Measurements from ENCODE around the gene CCN5.
"Not testable (repeated sequence)": the region's sequence is repeated elsewhere in the genome, so short reads cannot be mapped to it uniquely, and the experiment has no call there.

The CCN5 gene

DNA sequence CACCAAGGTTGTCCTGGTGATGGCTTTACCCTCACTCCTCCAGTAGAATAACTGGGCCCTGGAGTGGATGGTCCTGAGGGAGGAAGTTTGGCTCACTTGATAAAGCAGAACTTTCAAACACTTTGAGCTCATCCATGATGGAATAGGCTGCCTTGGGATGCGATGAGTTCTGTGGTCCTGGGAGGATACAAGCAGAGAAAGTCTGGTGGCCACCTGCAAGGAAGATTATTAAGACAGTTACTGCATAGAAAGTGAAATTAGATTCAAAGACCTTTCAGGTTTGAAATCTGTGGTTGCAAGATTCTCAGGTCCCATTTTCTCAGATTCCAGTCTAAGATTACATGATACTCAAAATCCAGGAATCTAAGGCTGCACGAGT is 19.9 kb upstream of the CCN5 start:
- DNase-seq (ENCODE audit: low spot score): no peak

DNA sequence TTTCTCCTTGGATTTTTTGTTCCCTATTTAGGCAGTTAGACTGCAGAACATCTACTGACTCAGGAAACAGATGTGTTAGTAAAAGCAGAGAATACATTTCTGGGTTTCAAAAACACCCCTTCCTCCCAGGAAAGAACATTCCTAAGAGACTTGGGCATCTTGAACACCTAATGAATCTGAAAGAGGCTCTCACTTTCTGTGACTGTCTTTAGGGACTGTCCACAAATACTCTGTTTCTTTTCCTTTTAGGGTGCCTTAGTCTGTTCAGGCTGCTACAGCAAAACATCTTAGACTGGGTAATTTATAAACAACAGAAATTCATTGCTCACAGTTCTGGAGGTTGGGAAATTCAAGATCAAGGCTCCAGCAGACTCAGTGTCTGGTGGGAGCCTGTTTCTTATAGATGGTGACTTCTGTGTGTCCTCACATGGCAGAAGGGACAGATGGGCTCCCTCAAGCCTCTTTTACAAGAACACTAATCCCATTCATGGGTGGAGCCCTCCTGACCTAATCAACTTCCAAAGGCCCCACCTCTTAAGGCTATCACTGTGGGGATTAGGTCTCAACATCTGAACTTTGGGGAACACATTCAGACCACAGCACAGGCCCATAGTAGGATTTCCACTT is 19.4 kb upstream of the CCN5 start:
- no peak for DNase-seq (ENCODE audit: low spot score)

DNA sequence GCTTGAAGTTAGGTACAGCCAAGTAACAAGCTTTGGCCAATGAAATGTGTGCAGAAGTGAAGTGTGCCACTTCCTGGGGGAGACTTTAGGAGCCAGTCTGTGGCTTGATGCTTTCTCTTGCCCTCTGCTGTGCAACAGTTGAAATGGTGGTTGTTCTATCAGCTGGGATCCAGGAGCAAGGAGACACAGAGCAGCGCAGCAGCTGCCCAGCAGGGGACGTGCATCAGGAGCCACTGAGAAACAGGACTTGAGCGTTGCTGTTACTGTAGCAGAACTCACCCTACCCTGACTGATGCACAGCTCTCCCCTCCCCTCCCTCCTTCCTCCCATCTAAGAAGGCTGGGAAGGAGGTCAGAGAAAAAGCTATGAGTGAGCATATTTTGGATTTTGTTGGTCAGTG is 18.9 kb upstream of the CCN5 start:
- DNase-seq (ENCODE audit: low spot score): no peak

DNA sequence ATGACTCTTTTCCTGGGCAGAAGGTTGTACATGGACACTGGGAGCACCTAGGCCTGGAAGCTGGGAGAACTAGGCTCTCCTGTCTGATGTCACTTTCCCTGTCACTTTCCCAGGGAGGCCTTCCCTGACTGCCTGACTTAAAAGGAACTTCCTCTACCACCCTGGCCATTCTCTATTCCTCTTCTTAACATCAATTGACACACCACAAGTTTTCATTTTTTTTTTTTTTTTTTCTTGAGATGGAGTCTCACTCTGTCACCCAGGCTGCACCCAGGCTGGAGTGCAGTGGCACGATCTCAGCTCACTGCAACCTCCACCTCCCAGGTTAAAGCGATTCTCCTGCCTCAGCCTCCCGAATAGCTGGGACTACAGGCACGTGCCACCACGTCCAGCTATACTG is 18.1 kb upstream of the CCN5 start:
- DNase-seq (ENCODE audit: low spot score): not testable (repeated sequence)

DNA sequence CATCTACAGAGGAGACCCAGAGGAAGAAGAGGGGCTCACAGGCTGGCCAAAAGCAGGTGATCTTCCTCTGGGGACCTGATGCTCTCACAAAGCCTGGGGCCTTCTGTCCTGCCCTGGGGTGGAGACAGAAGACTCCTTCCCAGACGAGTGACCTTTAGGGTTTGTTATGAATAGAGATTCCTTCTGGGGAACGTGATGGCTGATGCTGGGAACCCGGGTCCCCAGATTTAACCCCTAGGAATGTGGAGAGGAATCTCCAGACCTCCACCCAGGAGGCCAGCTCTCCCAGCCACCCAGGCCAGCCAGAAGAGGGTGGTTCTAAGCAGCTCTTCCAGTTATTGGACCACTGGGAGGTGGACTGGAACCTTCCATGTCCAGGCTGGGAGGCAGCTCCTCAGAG is 16.8 kb upstream of the CCN5 start:
- DNase-seq (ENCODE audit: low spot score): no peak

DNA sequence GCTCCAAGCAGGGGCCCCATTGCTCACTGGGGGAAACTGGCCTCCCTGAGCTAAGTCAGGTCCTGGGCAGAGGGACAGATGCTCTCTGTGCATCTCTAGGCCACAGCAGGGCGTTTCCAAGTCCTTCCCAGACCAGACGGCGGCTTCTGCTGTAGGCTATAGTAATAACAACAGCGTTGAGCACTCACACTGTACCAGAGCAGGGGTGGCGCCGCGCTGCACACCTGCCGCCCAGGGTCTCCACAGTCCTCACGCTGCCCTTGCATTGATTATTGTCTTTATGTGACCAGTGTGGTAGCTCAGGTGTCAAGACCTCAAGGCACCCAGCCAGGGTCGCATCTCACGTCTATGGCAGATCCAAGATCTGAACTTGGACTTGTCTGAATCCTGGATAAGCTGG is 14.9 kb upstream of the CCN5 start:
- DNase-seq (ENCODE audit: low spot score): no peak

DNA sequence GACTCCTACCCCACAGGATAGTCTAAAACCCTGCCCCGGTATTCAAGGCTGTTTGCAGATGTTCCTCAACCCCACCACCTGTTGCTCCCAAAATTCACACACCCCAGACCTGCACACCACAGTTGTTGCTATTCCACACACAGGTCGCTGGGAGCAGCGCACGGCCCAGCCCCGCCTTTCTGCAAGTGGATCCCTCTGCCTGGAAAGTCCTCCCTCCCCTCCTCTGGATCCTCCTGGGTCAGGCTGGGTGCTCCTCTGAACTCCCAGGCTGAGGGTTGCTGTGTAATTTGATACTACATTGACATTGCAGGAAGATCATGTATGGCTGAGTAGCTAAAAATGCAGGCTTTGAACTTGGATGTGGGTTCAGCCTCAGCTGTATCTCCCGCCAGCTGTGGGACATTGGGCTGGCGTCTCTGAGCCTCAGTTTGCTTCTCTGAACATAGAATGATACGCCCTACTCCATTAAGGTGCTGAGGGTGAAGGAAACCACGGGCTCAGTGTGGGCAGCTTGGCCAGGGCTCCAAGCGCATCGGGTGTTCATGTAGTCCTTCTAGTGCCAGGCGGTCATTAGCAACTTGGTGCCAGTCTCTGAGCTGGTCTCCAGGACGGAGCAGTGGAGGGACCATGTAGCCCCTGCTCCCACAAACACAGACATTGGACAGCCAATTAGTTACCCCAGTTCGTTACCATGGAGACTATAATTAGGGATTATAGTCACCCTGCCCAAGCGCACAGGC is 13.9 kb upstream of the CCN5 start:
- no peak for DNase-seq (ENCODE audit: low spot score)

DNA sequence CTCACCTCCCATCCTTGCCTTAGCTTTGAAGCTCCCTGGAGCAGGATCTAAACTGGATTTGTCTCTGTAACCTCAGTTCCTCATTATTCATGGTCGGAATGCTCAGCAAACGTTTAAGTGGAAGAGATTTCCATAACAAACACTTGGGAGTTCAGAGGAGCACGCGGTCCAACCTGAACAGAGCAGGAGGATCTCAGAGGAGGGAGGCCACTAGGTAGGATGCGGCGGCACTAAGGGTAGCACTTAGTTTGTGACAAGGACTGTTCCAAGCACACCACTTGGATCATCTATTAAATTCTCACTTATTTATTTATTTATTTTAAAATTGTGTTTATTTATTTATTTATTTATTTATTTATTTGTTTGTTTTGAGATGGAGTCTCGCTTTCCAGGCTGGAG is 13.3 kb upstream of the CCN5 start:
- DNase-seq (ENCODE audit: low spot score): no peak

DNA sequence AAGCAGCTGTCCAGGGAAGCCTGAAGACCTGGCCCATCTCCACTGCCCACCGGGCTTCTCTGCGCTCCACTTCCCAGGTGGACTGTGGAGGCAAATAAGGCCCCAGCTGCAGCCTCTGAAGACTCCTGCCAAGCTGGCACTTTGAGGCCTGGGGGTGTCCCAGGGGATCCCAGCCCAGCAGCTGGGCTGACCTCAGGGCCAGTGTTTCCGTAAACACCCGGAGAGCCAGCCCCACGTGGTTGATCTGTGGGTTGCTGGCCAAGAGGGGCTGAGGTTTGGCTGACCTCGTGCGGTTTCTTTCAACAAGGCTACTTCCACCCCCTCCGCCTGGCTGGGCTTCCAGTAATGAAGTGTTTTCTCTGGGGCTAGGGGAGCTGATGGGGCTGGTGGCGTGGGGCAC is 12.4 kb upstream of the CCN5 start:
- no peak for DNase-seq (ENCODE audit: low spot score)

DNA sequence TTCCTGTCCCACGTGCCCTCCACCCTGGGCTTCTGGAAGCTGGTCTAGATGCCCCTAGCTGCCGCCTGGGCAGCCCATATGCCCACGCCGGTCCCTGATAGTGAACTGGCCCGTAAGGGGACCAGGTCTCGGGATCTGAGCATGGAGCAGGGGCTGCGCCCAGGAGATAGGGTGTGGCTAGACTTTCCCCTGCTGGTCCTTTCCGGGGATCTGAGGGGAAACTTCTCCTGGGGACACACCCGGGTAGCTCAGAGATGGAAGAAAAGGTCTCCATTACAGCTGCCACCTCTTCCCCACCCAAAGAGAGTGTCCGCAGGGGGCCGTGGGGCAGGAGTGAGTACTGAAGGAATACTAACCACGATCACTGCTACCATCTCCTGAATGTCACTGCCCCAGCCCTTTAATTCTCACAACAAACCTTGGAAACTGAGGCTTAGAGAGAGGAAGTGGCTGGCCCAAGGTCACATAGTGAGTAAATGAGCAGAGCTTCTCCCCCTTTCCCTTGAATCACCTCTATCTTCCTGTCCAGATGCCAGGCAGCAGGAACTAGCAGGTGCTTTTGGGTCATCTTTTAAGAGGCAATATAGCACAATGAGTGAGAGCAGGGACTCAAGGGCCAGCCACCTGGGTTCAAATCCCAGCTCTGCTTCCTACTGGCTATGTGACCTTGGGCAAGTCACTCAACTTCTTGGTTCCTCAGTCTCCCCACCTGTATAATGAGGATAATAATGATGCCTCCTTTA is 11.8 kb upstream of the CCN5 start:
- DNase-seq (ENCODE audit: low spot score): no peak

DNA sequence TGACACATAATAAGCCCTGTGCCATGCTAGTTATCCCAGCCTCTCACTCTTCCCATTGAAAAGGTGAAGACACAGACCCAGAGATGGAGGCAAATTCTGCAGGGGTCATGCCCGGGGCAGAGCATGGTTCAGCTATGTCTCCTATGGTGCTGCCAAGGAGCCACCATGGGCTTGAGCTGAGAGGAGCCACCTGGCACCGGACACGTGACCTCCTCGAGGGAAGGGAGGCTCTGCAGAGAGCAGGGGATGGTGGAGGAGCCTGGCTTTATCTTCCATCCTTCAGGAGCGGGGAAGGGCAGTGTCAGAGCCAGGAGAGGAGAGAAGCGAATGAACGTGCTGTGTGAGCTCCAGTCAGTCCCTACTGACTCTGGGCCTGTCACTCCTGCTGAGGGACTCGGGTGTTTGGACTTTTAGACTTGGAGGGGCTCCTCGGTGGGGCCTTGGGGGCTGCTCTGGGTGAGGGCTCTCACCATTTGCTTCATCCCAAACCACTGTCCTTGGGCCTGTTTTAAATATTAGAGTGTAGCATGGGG is 11.1 kb upstream of the CCN5 start:
- no peak for DNase-seq (ENCODE audit: low spot score)

DNA sequence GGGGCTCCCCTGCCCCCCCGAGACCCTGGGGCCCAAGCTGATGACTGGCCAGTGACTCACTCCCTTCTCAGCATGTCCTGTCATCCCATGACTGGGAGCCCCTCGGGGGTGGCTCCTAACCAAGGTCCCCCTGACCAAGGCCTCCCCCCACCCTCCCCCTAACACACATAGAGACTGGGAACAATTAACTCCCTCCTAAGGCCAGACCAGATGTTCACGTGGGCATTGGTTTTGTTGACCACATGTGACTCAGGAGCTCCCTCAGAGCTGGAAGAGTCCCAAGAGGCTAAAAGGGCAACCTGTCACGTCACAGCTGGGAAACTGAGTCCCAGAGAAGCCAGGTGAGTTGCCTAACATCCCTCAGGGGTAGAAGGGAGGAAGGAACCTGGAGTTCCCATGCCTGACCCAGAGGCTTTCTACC is 10.6 kb upstream of the CCN5 start:
- DNase-seq (ENCODE audit: low spot score): no peak

DNA sequence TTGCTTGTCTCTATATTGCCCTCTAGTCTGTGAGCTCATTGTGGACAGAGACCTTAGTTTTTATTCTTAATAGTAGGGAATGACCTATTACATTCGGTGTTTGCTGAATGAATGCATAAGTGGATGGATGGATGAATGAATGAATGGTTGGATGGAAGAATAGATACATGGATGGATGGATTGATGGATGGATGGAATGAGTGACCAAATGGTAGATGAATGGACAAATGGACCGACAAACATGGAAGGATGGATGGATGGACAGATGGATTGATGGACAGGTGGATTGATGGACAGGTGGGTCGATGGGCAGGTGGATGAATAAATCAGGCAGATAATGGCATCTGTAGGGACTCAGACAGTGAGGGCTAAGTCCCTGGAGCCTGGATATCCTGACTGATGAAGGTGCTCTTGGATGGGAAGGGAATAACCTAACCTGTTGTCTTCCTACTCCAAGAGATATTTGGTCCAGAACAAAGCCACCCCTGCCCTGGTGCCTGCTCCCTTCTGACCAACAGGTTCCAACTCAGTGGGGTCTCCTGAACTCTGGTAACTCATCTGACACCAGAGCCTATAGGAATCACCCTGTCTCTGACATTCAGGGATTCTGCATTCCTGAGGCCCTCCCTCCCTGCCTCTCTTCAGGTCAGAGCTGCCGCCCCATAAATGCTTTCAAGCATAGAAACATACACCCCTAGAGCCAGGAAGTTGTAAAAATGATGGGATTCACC is 9.6 kb upstream of the CCN5 start:
- DNase-seq (ENCODE audit: low spot score): no peak

DNA sequence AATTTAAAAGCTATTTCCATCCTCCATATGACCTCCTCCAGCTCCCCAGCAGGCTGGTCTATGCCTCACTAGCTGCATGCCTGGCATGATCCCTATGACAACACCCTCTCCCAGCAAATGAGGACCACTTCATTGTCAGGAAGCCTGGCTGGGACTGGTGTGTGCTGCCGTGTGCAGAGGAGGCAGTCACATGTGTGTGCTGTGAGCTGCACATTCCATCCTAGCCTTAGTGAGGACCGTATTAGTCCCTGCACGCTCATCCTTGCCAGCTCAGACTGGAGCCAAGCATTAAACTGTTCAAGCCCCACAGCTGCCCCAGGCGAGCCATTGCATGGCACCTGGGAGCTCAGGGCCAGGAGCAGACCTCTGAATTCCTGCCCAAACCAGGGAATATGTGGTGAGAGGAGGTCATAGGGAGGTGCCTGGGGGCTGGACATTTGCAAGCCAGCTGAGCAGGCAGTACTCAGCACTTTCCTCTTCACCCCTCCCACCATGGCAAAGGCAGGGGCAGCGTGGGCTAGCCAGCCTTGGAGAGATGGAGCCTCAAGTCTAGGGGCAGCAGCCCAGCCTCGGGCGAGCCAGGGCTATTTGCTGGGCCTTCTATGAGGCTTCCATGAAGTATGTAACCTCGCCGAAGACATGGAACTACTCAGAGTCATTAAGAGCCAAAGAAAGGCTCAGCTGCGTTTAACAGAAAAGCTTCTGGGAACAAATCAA is 8.7 kb upstream of the CCN5 start:
- DNase-seq (ENCODE audit: low spot score): no peak

DNA sequence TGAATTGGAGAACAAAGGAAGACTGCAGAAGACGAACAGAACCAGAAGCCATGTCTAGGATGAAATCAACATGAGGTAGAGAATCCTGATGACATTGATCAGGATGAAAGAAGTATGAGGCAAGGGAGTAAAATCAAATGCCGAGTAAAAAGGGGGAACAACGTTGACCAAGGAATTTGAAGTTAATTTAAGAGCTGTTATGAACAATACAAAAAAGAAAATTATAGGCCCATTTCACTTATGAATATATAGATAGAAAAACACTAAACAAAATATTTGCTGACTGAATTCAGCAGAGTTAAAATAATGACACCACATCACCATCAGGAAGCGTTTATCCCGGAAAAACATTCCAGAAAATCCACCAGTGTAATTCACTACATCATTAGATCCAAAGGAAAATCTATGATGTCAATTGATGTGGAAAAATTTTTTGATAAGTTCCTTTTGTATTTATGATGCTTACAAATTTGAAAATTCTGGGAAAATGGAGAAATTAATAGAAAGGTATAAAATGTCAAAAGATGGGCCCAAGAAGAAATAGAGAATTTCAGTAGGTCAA is 8.1 kb upstream of the CCN5 start:
- DNase-seq (ENCODE audit: low spot score): no peak

DNA sequence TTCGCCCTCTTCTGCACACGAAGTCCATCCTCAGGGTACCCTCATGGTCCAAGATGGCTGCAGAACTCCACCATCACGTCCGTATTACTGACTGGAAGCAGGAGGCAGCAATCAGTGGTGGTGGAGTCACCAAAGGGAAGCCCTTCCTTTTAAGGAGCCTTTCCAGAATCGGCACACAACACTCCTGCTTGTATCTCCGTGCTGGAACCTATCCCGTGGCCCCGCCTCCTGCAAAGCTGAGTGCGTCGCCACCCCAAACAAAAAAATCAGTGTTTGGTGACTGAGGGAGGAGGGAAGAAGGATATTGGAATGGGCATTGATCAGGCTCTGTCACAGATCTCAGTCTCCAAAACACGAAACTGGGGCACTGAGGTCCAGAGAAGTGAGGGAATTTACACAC is 5.8 kb upstream of the CCN5 start:
- no peak for DNase-seq (ENCODE audit: low spot score)

DNA sequence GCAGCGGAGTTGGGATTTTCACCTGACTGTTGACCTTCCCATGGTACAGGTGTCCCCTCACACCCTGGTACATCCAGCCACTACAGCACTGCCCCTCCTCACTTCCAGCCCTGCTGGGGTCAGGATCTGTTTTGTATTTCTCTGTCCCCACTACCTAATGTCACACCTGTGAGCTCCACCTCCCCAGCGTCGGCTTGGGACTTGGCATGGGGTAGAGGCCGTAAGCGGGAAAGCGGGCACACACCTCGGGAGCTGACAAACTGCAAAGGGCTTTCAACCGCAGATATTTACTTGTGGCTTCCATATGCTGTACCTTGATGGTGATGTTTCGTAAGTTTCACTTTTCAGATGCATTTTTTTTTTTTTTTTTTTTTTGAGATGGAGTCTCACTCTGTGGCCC is 5.4 kb upstream of the CCN5 start:
- no peak for DNase-seq (ENCODE audit: low spot score)

DNA sequence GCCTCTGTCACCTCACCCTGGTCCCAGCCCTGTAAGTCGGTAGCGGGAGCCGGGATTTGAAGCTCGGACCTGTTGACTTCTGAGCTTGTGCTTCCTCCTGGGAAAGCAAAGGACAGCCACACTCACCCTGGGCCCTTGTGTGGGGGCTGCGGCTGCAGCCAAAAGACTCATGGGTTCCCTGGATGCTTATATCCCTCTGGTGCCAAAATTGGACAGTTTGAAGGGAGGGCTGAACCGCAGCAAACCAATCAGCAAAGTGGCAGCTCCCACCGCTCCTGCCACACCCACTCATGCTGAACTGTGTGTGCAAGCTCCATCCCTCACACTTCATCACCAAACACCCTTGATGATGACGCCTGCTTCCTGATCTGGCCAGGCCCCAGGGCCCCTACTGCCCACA is 3.9 kb upstream of the CCN5 start:
- no peak for DNase-seq (ENCODE audit: low spot score)

DNA sequence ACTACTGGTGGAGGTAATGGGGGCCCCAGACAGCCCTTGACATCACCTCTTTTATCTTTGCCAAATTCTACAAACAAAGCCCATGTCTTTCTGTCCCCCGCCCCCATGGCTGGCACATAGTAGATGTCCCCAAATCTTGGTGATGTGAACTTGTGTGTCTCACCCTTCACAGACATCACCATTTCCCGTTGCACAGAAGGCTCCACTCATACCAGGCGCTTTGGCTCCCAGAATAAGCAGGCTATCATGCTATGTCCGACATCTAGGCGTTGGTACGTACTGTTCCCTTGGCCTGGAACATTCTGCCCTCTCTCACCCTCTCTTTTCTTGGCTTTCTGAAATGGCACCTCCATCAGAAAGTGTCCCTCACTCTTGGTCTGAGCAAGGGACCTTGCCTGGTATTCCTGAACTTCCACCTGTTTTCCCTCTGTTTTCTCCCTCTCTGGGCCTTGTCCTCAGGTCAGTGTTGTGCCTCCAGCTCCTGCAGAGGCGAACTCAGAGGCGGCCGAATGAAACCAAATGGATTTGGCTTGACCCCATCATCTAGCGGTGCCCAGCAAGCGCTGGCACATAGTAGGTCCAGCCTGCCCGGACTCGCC is 968 bp upstream of the CCN5 start:
- DNase-seq (ENCODE audit: low spot score): no peak

DNA sequence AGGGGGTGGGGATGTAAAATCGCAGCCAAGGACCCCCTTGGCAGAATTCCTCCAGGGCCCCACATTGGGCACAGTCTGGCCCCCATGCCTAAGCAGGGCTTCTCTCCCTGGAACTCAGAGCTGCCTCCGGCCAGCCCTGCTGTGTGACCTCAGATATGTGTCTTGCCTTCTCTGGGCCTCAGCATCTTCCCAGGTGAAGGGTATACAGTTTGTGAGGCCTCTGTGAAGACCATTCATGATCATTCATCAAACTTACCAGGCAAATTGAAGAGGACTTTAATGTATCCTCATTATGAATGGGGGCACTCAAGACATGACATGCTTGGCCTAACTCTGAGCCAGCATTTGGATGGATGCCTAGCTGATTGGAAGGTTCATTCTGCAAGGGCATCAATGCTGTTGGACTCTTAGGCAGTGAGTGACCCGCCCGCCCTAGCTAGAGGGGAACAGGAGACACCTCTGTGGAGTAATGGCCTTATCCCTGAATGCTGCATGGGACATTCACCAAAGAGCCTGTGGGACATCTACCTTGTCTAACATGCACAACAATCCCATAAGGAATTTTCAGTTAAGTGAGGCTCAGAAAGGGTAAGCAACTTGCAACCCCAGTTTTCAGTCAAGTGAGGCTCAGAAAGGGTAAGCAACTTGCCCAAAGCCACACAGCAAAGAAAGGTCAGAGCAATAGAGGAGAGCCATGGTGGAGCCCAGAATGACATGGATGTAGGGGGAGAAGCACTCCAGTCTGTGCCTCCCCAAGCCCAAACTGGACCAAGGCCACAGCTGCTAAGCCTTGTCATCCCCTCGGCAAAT is 535 bp downstream of the CCN5 start:
- no peak for DNase-seq (ENCODE audit: low spot score)
